NB4 (cell line): ENCODE data around the gene NTN1.

ENCODE experiments used
- CTCF ChIP-seq: IDR thresholded peaks from one replicate; pipeline ENCODE4 v1.5.1; 2012; ENCODE audit warnings: low read depth, low read length
- MYC ChIP-seq: IDR thresholded peaks from 2 replicates; pipeline ENCODE4 v1.6.1; 2011; ENCODE audit warnings: low read depth, low read length
- POLR2A ChIP-seq: IDR thresholded peaks from 2 replicates; pipeline ENCODE4 v1.6.1; 2011; ENCODE audit warnings: mild to moderate bottlenecking; ENCODE audit not compliant: insufficient read length; ENCODE audit errors: extremely low read depth

- TF ChIP-seq CTCF: no peak
- no peak for TF ChIP-seq POLR2A
- no peak for TF ChIP-seq MYC
Observed at GRCh38 chr17:9179602-9180001, 158.3 kb downstream of the NTN1 start.
